Activated B cell treated with CpG ODN at 0.5 μM for 24 hours (primary cell): ENCODE measurements around the gene GCGR. TPM values are rescaled to one million over a fixed set of nuclear protein-coding genes. Genes with fewer than 3 reads are reported as not detected.

Experiments
- ATAC-seq: fragments of 200-7000 bp; cut with Tn5 transposase; one replicate; pipeline ENCODE4 v1.10.0; 2021; ENCODE audit warnings: low read depth, mild to moderate bottlenecking, moderate library complexity
- CTCF ChIA-PET: fragments of 350-600 bp; sonication (Branson Sonifier 250); formaldehyde crosslinking; loops from one replicate; lab custom pipeline; 2021; ENCODE audit warnings: antibody characterized with exemption; lab: Charles Lee
- POLR2A ChIA-PET: fragments of 350-600 bp; sonication (Branson Sonifier 250); formaldehyde crosslinking; loops from one replicate; lab custom pipeline; 2021; ENCODE audit warnings: antibody characterized with exemption; lab: Charles Lee
- DNase-seq: peaks from one replicate; pipeline ENCODE4 v3.0.0; 2022
- H3K27ac Mint-ChIP-seq: one replicate; pipeline ENCODE4 v1.8.0; 2020; ENCODE audit warnings: mixed read lengths
- H3K27me3 Mint-ChIP-seq: one replicate; pipeline ENCODE4 v1.8.0; 2021; ENCODE audit warnings: mixed read lengths
- H3K36me3 Mint-ChIP-seq: one replicate; pipeline ENCODE4 v1.8.0; 2021; ENCODE audit warnings: low read depth, mixed read lengths
- H3K4me1 Mint-ChIP-seq: one replicate; pipeline ENCODE4 v1.8.0; 2021; ENCODE audit warnings: mixed read lengths
- H3K4me3 Mint-ChIP-seq: one replicate; pipeline ENCODE4 v1.8.0; 2020; ENCODE audit warnings: mild to moderate bottlenecking, mixed read lengths
- H3K9me3 Mint-ChIP-seq: one replicate; pipeline ENCODE4 v1.8.0; 2020; ENCODE audit warnings: mixed read lengths
- intact Hi-C: fragments of 100-400 bp; cut with micrococcal nuclease; formaldehyde crosslinking; loops from one replicate; pipeline ENCODE4 v1.15.1; 2024
- total RNA-seq: library from RNA; stranded (reverse); gene quantifications from 2 replicates; pipeline ENCODE4 v1.2.3, GENCODE V29; 2022
- TF ChIP-seq, protein P1 (sequence below): fragments of 200-600 bp; IDR thresholded peaks from one replicate; pipeline ENCODE4 v1.8.0; 2022; ENCODE audit warnings: antibody characterized with exemption, mild to moderate bottlenecking

Gene GCGR
- 0.20 TPM in 1 of 2 replicates, not detected in the other for total RNA-seq

DNA sequence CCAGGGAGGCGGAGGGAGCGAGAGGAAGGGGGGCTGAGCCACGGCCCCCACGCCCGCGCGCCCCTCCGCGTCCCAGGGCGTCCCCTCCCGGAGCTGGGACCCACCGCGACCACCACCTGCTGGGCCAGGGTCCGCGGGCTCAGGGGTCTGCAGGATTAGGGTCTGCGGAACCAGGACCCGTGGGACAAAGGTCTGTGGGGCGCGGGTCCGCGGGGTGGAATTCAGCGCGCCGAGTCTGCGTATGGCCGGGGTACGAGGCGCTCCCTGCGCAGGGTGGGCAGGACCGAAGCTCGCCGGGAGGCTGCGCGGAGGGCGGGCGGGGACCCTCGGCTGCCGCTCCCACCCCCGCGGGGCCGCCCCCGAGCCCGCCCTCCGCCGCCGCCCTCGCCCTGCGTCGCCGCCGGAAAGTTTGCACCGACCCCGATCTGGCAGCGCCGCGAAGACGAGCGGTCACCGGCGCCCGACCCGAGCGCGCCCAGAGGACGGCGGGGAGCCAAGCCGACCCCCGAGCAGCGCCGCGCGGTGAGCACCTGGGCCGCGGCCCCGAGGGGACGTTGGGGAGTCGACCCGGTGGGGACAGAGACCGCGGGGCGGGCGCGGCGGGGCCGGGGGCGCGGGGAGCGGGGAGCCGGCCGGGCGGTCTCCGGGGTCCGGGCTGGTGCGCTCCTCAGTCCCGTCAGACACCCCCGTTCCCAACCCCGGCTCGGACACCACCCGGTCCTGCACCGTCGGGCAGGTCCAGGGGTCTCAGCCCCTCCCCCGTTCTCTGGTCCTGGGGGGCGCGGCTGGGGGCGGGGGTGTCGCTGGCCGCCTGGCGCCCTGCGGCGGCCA is at the start of gene GCGR:
Gene GCGR (plus strand): TSS at position 423 of the 831 bp plus-strand sequence. CDS start 4,869 bp downstream, outside the sequence.
- H3K27ac Mint-ChIP-seq = no peak within 1 kb of the TSS
- CTCF ChIA-PET = no interaction called here
- H3K4me3 Mint-ChIP-seq = no peak within 1 kb of the TSS
- POLR2A ChIA-PET = no interaction called here
- intact Hi-C loops = no loop called here
- no peaks in the 10 kb centered on the region for H3K9me3 Mint-ChIP-seq
- H3K4me1 Mint-ChIP-seq = peaks cover 4% of the 10 kb centered on the region
- ATAC-seq = no peak
- TF ChIP-seq, protein P1, sequence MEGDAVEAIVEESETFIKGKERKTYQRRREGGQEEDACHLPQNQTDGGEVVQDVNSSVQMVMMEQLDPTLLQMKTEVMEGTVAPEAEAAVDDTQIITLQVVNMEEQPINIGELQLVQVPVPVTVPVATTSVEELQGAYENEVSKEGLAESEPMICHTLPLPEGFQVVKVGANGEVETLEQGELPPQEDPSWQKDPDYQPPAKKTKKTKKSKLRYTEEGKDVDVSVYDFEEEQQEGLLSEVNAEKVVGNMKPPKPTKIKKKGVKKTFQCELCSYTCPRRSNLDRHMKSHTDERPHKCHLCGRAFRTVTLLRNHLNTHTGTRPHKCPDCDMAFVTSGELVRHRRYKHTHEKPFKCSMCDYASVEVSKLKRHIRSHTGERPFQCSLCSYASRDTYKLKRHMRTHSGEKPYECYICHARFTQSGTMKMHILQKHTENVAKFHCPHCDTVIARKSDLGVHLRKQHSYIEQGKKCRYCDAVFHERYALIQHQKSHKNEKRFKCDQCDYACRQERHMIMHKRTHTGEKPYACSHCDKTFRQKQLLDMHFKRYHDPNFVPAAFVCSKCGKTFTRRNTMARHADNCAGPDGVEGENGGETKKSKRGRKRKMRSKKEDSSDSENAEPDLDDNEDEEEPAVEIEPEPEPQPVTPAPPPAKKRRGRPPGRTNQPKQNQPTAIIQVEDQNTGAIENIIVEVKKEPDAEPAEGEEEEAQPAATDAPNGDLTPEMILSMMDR = no peak
- H3K36me3 Mint-ChIP-seq = no peaks in the 10 kb centered on the region
- H3K27me3 Mint-ChIP-seq = peaks cover 35% of the 10 kb centered on the region
- no peak for DNase-seq

DNA sequence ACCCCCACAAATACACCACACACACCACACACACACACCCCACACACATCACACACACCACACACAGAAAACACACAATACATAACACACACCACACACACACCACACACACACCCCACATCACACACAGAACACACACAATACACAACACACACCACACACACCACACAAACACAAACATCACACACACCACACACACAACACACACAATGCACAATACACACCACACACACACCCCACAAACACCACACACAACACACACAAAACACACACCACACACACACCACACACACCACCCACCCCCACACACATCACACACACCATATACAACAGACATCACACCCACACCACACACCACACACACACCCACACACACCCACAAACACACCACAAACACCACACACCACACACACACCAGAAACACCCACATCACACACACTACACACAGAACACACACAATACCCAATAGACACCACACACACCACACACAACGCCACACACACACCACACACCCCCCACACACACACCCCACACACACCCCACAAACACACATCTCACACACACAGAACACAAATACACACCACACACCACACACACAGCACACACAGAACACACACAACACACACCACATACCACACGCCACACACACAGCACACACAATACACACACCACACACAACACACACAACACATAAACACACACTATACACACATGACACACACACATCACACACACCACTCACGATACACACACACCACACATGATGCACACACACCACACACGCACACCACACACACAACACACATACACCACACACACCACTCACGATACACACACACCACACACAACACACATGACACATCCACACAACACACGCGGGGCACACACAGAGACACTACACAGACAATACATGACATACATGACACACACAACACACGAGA is 11.0 kb upstream of the GCGR start:
- Mint-ChIP-seq H3K27me3 (no peaks in the 10 kb centered on the region), H3K36me3 (no peaks in the 10 kb centered on the region), H3K4me3 (no peak overlapping the region), H3K9me3 (no peaks in the 10 kb centered on the region), H3K27ac (no peak overlapping the region), H3K4me1 (no peaks in the 10 kb centered on the region)
- TF ChIP-seq, protein P1 = no peak
- DNase-seq = no peak
- intact Hi-C loops = no loop called here
- ChIA-PET POLR2A (no interaction called here), CTCF (no interaction called here)
- ATAC-seq = no peak

DNA sequence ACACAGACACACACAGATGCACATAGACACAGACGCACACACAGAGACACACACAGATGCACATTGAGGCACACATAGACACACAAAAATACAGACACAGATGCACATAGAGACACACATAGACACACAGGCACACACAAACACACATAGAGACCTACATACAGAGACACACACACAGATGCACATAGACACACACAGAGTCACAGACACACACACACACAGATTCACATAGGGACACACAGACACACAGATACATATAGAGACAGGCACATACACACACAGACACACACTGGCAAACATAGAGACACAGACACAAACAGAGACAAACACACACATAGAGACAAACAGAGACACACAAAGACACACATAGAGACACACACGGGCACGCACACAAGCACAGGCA is 9.9 kb upstream of the GCGR start:
- Mint-ChIP-seq H3K27me3 (no peaks in the 10 kb centered on the region), H3K36me3 (no peaks in the 10 kb centered on the region), H3K4me3 (no peak overlapping the region), H3K4me1 (no peaks in the 10 kb centered on the region), H3K9me3 (no peaks in the 10 kb centered on the region), H3K27ac (no peak overlapping the region)
- ChIA-PET CTCF (no interaction called here), POLR2A (no interaction called here)
- TF ChIP-seq, protein P1 = no peak
- no peak for DNase-seq
- intact Hi-C loops = no loop called here
- ATAC-seq = no peak

DNA sequence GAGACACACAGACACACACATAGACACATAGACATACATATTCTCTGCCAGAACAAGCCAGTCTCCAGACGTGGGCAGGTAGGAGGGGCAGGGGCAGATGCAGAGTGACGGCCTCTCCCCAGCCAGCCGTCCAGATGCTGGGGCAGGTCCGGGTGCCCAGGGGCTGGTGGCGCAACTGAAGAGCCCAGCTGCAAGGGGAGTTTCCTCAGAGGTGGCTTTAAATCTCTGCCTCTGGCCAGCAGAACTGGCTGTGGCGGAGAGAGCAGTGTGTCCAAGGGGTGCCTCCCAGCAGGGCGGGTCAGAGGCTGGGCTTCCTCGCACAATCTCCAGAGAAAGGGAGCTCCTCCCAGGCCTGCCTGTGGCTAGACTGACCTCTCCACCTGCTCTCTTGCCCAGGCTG is 9.4 kb upstream of the GCGR start:
- Mint-ChIP-seq H3K9me3 (no peaks in the 10 kb centered on the region), H3K4me1 (no peaks in the 10 kb centered on the region), H3K27me3 (no peaks in the 10 kb centered on the region), H3K36me3 (no peaks in the 10 kb centered on the region), H3K4me3 (no peak overlapping the region), H3K27ac (no peak overlapping the region)
- DNase-seq (no peak), ATAC-seq (no peak)
- ChIA-PET CTCF (no interaction called here), POLR2A (no interaction called here)
- intact Hi-C loops = no loop called here
- TF ChIP-seq, protein P1 = no peak

DNA sequence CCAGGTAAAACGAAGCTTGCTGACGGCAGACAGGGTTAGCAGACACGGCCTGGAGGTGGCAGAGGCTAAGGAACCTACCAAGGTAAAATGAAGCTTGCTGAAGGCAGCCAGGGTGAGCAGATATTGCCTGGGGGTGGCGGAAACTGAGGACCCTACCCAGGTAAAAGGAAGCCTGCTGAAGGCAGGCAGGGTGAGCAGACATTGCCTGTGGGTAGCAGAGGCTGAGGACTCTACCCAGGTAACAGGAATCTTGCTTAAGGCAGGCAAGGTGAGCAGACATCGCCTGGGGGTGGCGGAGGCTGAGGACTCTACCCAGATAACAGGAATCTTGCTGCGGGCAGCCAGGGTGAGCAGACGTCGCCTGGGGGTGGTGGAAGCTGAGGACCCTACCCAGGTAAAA is 2.6 kb upstream of the GCGR start:
- H3K4me3 Mint-ChIP-seq = no peak overlapping the region
- DNase-seq = no peak
- TF ChIP-seq, protein P1 = no peak
- no peaks in the 10 kb centered on the region for H3K9me3 Mint-ChIP-seq
- intact Hi-C loops = no loop called here
- no peaks in the 10 kb centered on the region for H3K36me3 Mint-ChIP-seq
- peaks cover 30% of the 10 kb centered on the region for H3K27me3 Mint-ChIP-seq
- CTCF ChIA-PET = no interaction called here
- ATAC-seq = no peak
- H3K4me1 Mint-ChIP-seq = peaks cover 4% of the 10 kb centered on the region
- no peak overlapping the region for H3K27ac Mint-ChIP-seq
- POLR2A ChIA-PET = no interaction called here
